ENCODE measurements around the gene FSTL1.

DNA sequence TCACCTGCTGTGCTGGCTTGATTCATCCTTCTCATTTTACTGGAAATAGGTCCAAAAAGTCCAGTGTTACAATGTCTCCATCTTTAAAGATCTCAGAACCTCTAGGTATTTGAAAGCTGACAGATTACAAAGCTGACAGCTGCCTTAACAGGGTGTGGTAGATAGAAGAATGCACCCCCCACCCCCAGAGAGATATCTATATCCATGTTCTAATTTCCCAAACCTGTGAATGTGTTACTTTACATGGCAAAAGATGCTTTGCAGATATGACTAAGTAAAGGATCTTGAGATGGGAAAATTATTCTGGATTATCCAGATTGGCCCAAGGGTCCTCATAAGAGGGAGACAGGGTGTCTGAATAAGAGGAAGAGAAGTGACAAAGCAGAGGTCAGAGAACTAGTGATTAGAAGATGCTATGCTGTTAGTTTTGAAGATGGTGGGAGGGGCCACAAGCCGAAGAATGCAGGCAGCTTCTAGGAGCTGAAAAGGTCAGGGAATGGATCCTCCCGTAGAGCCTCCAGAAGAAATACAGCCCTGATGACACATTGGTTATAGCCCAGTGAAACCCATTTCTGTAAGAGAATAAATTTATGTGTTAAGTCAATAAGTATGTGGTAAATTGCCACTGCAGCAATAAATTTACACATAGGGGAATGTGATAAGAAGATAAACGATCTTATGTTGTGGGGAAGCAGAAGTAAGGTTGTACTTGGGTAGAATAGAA, 21.5 kb upstream of the FSTL1 start:
- TF ChIP-seq POLR2A (IDR thresholded peaks at IDR 0.05; ENCODE audit: low read length) (no peak), GATA1 (IDR thresholded peaks at IDR 0.05; ENCODE audit: low read depth, low read length) (no peak)
